GM18508 (cell line): ENCODE measurements around the gene DIDO1.
"Not testable (repeated sequence)": the region's sequence is repeated elsewhere in the genome, so short reads cannot be mapped to it uniquely, and the experiment has no call there.

Source experiments
- ATAC-seq: cut with Tn5 transposase; IDR thresholded peaks from one replicate; pipeline ENCODE4 v1.9.1; 2021; ENCODE audit warnings: moderate number of reproducible peaks; ENCODE audit not compliant: insufficient read depth, unreplicated experiment

DIDO1 gene

DNA sequence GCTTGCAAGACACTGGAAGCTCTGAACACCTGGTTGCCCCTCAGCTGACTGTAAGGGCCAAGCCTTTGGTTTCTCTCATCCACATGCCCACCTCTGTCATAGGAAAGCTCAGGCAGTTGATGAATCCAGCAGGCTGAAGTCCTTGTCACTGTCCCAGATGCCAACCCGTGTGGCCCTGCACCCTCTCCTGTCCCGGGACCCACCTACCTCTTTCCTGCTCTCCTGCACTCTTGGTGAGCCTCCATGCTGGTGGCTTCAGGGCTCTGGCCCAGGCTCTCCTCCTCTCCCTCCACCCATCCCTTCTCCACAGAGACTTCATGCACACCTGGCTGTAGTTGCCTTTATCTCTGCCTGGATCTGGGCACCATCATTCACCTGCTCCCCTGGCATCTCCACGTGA is 7.7 kb upstream of the DIDO1 start:
- no peak for ATAC-seq

DNA sequence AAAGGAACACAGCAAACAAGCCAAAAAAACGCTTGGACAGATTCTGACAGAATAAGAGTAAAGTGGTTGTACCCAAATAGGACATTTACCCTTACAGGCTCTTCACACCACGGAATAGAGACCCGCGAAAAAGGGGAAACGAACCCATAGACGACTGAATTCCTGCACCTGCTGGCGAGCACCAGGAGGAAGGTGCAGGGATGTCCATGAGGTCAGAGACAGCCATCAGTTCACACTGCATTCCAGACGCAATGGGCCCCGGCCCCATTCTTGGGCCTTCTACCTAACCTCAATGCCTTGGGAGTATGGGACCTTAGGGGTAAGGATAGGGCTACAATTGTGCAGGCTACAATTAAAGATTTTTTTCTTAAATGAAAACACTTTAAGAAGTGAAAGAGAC is 5.2 kb upstream of the DIDO1 start:
- ATAC-seq, result no peak

DNA sequence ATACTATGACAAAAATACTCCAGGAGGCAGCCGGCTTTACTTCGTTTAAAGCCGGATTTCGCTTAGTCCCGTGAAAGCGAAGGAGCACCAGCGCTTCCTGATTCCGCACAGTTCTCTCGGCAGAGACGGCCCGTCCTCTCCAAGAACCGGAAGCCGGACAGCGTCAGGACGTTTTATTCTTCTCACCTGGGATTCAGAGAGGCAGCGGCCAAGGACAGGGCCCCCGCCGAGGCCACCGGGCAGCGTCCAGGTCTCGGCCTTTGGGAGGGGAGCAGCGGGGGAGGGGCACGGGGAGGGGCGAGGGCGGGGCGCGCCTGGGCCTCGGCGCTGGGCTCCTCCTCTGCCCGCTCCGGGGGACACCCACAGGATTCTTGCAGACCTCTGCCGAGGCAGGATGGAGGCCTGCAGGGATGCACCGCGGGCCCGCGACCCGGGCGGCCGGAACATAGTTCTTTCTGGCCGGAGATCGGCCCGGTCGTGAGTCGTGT is 2.8 kb upstream of the DIDO1 start:
- ATAC-seq, result no peak

DNA sequence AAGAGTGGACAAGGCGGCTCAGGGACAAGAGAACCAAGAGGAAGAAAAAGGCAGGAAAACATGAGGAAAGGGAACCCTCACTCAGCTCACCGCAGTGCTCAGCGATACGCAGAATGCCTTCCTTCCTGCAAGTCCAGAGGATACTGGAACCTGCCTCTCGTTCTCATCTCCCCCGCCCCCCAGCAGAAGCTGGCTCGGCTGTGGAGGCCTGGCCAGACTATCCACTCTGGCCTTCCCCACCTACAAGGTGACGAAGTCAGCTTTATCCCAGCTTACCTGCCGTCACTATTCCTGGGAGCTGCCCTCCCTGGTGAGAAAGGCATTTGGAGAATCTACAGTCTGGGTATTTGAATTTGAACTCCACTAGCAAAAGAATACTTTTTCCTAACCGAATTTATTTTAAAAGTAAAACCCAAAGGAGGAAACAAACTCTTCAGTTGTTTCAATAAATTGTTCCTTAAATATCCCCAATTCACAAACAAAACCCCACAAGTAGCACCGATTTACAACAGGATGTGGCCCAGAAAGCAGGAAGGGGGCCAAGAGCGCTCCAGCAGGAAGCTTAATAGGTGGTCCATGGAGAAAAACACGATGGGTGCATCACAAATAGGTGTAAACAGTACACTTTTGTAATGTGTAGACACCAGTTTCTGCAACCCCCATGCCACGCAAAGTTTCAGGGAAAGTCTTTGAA is 2.1 kb upstream of the DIDO1 start:
- ATAC-seq, result no peak

DNA sequence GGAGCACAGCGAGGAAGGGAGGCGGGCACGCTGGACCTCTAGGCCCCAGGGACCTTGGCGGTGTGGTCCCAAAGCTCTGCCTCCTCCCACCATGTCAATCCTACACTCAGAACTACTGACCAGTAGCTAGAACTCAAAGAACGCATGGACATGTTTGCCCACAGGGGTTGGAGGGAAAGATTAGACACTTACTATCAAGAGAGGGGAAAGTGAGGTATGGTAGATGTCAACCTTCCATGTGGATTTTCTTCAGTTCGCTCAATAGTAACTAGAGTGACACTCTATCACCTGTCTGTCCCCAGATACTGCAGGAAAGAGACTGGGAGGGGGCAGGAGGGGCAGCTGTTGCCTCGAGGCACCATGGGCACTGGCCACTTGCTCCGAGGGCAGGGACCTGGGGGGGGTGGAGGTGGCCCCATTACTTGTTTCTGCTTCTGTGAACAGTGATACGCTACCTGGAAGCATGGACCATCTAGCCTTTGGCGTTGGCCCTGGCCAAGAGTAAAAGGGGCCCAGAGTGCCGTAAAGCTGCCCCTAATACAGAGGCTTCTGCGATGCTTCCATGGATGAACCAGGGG is 912 bp upstream of the DIDO1 start:
- no peak for ATAC-seq

DNA sequence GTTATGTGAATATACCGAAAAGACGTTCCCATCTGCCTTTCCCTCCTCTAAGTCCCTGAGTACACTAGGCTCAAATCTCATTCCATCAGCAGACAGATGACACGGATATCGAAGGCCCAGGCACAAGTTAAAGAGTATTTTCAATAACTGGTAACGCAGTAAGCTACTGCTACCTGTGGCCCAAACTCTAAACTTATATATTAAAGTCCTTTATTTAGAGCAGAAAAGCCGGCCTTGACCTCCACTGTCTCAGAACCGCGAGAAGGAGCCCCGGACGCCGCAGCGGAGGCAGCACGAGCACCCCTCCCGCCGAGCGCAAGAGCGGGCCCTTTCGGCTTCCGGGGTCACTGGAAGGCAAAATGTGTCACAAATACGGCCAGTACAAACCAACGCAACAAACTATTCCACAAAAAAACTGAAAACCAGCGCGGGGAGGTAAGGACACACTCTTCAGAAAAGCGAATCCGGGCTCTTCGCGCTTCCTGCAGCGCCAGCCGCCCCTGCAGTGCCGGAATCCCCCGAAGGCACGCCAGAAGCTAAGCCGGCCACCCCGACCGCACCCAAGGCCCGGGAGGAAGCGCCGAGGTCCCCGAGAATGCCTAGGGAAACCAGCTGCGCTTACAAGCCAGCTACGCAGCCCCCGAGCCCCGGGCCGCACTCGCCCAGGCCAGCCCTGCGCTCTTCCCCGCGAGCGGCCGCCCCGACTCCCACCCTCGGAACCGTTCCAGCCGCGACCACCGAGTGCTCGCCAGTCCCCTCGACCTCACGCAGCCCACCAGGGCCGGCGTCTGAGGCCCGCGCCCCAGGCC is 681 bp downstream of the DIDO1 start:
- no peak for ATAC-seq

DNA sequence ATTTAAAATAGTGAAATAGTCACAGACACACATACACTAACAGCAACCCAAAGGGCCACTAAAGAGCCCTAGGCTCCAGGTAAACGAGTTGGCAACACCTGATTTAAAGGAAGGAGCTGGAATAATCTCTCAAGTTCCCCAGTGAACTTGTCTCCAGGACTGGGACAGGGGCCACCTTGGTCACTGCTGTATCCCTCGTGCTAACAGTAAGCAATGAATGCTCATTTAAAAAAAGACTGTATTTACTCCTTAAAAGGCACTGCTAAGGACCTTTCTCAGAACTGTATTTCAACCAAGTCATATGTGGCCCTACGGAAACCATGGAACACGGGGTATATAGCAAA is 1.3 kb downstream of the DIDO1 start:
- no peak for ATAC-seq

DNA sequence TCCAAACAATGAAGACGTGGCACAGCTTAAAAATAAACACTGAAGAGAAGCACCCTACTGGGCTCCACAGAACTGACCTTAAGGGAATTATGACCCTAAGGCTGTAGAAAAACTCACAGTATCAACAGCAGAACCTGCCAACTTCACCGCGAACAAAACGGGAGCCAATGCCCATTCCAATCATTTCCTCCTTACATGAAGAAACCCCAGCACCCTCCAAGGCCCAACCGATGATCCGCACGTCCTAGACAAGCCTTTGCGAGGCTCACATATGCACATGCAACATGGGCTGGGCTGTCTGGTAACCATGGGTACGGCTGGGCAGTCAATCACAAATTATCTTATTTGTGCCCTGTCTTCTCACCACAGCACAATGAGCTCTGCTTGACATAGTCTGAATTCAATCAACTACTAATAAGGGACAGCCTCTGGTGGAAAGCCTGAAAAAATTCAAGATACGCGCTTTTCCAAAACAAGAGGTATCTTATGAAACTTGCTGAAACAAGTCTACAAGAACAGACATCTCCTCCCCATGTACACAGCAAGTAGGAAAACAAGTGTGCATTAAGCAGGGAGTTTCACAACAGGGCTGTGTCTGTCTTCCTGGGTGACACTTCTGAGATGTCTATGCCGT is 1.7 kb downstream of the DIDO1 start:
- ATAC-seq, result no peak

DNA sequence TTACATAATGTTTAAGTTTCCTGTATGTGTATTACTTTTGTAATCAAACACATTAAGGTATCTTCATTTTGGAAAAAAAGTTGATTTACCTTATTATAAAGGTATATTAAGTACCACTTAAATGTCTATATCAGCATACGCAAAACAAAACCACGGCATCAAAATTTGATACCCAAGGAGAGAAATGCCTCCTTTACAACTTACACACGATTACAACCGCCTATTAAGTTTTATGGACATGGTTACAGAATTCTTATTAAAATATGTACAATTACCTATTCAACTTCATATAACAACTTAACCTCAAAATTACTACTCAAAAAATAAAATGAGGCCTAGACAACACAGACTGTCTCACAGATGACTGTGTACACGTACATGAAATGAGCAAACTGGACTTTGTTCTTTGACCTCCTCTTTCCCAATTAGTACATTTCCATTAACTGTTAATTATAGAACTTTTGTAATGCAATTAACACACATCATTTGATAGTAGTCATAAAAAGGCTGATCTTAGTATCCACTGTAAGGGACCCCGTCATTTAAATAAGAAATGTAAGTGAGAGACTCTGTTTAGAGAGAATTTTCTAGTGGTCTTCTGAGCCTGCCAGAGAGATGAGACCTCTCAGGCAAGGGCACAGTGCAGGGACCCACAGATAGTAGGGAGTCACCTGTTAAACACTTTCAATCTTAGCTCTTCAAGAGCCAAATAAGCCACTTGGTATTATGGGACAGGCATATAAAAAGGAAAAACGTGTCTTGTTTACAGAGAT is 2.5 kb downstream of the DIDO1 start:
- no peak for ATAC-seq

DNA sequence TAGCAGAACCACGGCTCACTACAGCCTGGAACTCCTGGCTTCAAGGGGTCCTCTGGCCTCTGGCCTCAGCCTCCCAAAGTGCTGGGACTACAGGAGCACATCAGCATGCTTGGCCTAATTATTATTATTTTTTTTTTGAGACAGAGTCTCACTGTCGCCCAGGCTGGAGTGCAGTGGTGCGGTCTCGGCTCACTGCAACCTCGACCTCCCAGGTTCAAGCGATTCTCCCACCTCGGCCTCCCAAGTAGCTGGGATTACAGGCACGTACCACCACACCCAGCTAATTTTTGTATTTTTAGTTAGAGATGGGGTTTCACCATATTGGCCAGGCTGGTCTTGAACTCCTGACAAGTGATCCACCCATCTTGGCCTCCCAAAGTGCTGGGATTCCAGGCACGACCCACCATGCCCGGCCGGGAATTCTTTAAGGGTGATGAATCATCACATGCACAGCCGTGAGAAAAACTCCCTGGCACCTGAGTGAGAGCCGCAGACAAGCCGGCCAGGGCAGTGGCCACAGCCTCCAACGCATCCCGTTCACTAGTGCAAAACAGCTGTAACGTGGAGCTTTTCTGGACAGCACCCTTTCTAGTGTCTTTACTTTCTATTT is 3.1 kb downstream of the DIDO1 start:
- ATAC-seq, result not testable (repeated sequence)

DNA sequence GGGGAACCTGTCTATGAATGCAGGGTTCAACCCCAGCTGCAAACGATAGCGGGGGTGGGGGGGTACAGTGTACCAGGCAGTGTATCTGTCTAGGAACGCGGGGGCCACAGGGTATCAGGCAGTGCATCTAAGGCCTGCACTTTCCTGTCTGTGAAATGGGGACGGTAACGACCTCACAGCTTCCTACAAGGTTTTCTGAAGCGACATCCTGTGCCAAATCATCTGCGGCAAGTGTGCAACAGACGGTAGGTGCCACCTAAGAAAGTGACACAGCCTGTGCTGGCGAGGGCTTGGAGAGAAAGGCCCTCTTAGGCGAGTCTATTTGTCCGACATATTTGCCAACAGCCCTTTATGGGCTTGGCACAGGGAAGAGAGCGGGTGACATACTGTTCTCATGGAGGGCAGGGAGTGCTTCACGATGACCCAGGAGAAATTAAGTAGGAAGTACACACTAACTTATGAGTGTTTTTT is 3.8 kb downstream of the DIDO1 start:
- ATAC-seq, result no peak

DNA sequence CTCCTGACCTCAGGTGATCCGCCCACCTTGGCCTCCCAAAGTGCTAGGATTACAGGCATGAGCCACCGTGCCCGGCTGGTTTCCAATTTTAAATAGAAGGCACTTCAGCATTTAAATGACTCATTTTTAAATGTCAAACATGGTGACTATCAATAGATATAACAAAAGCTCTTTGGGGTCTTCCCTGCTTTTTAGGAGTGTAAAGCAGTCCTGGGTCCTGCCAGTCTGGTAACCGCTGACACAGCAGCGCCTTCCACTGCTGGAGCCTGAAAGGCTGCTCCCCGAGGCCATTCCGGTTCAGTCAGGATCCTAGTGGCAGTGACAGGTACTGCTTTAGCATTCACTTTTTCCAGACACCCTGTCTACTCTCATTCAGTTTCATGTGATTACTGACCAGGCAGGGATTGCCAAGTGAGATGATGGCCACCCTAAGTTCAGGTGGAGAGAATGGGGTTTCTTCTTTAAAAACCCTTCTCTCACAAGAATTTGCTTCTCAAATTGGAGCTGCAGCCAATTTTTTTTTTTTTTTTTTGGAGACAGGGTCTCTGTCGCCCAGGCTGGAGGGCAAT is 5.1 kb downstream of the DIDO1 start:
- ATAC-seq, result no peak

DNA sequence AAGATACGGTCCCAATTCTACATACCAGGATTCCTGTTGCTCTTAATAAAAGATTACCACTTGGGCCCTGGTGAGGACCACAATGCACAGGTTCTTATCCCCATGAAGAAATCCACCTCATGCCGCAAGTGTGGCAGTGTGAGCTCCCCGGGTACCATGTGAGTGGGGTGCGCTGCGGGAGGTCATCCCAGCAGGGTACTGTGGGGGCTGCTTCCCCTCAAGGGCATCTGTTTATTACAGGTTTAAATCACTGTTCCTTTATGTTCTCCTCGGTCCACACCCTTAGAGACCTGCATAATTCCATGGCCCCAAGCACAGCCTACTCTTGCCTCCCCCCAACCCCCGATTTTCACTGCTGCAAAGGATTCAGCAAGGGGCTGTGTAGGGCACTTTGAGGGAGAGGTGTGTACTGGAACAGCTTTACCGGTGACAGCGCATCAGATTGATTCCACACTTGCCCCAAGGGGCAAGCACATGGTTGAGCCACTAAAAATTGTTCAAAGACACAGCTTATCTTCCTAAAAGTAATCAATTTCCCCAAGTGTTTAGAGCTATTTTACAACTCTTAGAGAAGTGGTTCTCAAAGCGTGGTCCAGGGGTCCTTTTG is 6.2 kb downstream of the DIDO1 start:
- ATAC-seq, result no peak

DNA sequence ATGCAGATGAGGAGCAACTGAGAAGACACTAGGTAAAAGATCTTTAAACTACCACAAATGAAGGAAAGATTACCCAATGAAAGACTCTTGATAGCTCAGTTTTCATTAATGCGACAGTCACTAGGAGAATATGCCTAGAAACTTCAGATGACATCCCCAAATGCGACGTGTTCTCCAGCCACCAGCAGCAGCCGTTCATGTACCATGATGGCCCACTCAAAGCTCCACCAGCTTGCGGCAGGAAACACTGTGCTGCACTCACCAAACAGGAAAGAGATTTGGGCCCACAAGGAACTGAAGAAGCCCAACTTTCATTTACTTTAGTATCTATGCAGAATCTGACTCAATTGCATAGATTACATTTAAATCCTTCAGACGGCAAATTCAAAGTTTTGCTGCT is 7.5 kb downstream of the DIDO1 start:
- no peak for ATAC-seq

DNA sequence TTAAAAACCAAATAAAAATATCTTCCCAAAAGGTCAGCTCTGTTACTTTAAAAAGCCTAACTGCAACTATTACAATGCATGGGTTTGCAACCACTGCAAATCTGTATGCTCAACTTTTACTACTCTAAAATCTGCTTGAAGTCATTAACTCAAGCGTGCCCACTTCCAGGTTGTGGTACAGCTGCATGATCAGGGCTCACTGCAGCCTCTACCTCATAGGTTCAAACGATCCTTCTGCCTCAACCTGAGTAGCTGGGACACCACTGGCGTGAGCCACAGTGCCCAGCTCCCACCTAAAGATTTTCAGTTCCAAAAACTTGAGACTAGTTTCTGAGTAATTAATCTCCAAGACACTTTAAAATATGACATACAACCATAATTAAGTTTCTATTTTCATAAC is 8.2 kb downstream of the DIDO1 start:
- ATAC-seq, result no peak

DNA sequence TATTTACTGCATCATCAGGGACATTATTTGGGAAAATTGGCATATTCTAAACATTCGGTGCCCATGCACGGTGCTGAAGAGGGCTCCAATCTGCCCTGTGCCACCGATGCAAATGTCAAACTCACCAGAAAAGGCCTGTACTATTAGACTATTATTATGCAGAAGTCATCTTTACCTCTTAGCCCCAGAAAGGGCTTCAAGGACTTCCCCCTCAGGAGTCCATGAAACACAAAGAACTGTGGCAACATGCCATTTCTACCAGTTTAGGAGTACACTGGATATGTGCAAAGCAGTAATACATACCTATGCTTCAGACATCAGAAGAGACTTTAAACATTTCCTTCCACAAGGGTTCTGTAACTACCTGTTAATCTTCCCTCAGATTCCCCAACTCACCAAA is 8.6 kb downstream of the DIDO1 start:
- ATAC-seq, result no peak

DNA sequence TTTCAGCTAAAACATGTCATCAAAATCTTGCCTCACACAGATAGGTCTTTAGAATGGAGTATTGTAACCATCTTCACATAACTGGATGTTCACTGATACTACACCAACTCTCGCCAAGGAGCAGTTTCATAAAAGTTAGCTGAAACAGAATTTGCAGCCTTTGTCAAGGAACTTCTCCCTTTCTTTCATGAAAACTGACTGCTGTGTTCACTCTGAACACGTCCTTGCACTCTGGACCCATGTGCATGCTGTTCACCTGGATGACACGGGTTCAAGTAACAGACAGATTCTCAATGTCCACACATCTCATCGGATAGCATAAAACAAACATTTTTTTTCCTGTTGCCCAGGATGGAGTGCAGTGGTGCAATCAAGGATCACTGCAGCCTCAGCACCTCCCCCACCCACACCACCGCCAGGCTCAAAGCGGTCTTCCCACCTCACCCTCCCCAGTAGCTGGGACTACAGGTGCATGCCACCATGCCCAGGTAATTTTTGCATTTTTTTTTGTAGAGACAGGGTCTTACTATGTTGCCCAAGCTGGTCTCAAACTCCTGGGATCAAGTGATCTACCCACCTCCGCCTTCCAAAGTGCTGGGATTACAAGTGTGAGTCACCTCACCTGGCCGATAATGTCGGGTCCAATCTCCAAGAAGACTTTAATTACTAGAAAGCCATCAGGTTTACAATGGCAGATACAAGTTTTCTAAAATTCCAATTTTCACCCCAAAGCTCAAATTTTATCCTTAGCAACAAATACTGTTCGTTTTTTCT is 9.4 kb downstream of the DIDO1 start:
- ATAC-seq, result no peak

DNA sequence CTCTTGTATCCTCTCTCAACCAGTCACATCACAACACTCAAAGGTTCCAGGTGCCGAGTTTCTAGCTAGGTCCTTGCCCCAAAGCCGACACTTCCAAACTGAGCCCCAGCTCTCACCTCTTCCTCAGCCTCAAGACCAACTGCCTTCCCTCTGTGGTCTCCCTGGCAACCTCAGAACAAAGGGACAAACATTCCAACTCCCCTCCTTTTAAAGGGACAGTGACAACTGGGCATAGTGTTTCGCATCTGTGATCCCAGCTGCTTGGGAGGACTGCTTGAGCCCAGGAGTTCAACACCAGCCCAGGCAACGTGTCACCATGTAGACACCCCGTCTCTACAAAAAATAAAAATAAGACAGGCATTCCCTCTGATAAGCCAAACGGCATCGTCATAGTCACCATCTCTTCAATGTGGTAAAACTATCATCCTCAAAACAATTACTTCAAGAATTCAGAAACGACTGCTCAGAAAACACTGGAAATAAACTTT is 11.3 kb downstream of the DIDO1 start:
- ATAC-seq, result no peak
